Aorta (tissue), 5 donors: Measurements from ENCODE around the gene VAT1. TPM values are rescaled to one million over a fixed set of nuclear protein-coding genes. Genes with fewer than 3 reads are reported as not detected.

ENCODE experiments used
- ATAC-seq: fragments of 200-7000 bp; cut with Tn5 transposase; one replicate; pipeline ENCODE4 v1.9.1; 2022; ENCODE audit warnings: moderate library complexity; ENCODE audit not compliant: low FRiP score
- DNase-seq, 2 donors: peaks; one replicate each; pipeline ENCODE4 v3.0.0-alpha.2; 2020
- H3K27ac ChIP-seq, 2 donors: one replicate each; pipeline ENCODE4 v1.5.1; 2013; ENCODE audit warnings: low read length in 2 of 2, mild to moderate bottlenecking in 2 of 2, moderate library complexity in 2 of 2, control low read depth in 1 of 2, inconsistent platforms in 1 of 2, low read depth in 1 of 2
- H3K27me3 ChIP-seq, 2 donors: one replicate each; pipeline ENCODE4 v1.6.1; 2013; ENCODE audit warnings: control low read depth in 1 of 2, low read length in 1 of 2, mild to moderate bottlenecking in 1 of 2, moderate library complexity in 1 of 2; ENCODE audit not compliant: insufficient read depth in 2 of 2, control insufficient read depth in 1 of 2
- H3K36me3 ChIP-seq, 2 donors: one replicate each; pipeline ENCODE4 v1.6.1; 2013; ENCODE audit warnings: control low read depth in 1 of 2, low read length in 1 of 2, mild to moderate bottlenecking in 1 of 2; ENCODE audit not compliant: insufficient read depth in 2 of 2, control insufficient read depth in 1 of 2
- H3K4me1 ChIP-seq, 2 donors: one replicate each; pipeline ENCODE4 v1.6.1; 2013; ENCODE audit warnings: low read length in 2 of 2, control low read depth in 1 of 2, mild to moderate bottlenecking in 1 of 2, moderate library complexity in 1 of 2; ENCODE audit not compliant: insufficient read depth in 2 of 2, control insufficient read depth in 1 of 2
- H3K4me3 ChIP-seq, 2 donors: one replicate each; pipeline ENCODE4 v1.5.1; 2013; ENCODE audit warnings: low read length in 2 of 2, control low read depth in 1 of 2, mild to moderate bottlenecking in 1 of 2
- H3K9me3 ChIP-seq: one replicate; pipeline ENCODE4 v1.6.1; 2013; ENCODE audit warnings: mild to moderate bottlenecking, low read length; ENCODE audit not compliant: control insufficient read depth
- WGBS, 2 donors: extraction: QIAGEN DNeasy Blood & Tissue Kit; methylation state at CpG; one replicate each; pipeline ENCODE4 v1.1.7; 2013; 5-methylcytosine and 5-hydroxymethylcytosine counted together
- intact Hi-C, 2 donors: fragments of 100-400 bp; cut with DNase I; formaldehyde crosslinking; loops; one replicate each; pipeline versions ENCODE4 v1.14.2 to v1.15.0; 2022
- polyA plus RNA-seq, 2 donors: library from polyadenylated mRNA; stranded (reverse); fragments of 200-250 nt; gene quantifications; one replicate each; pipeline ENCODE4 v1.2.3, GENCODE V29; 2013
- total RNA-seq, 2 donors: library from RNA; stranded (reverse); fragmentation: NEBNext Ultra II Directional; extraction: Animal tissue kit (Norgen Biotek cat#: 25700); gene quantifications; one replicate each; pipeline ENCODE4 v1.2.1, GENCODE V29; 2021
- donor health status: healthy with polysubstance abuse.
- donor health status: Bipolar disorder and iron deficiency.
- donor health status: DM: no; HTN: no; CAD: no.
- donor health status: DM: no; HTN: no; CAD: no.
- donor health status: DM: yes; HTN: yes; CAD: no.

The VAT1 gene
- total and polyA plus RNA-seq, 4 donors = 55.7 to 241 (median 115) TPM

GRCh38 chr17:43014649-43015542, 7.3 kb downstream of the VAT1 start:
- Histone ChIP-seq H3K36me3 (peaks cover 0 to 3% of the 10 kb centered on the region in 2 donors), H3K27me3 (no peaks in the 10 kb centered on the region), H3K4me1 (no peaks in the 10 kb centered on the region), H3K9me3 (no peaks in the 10 kb centered on the region), H3K27ac (no peak overlapping the region), H3K4me3 (no peak overlapping the region)
- ATAC-seq = no peak
- peak; percentile 38 for DNase-seq
- WGBS, 2 donors = 86 to 91% methylated on average over 8 of the region's 8 CpGs
- intact Hi-C loops = loop anchor here in 1 of 2 donors (5.0 kb wide), 1 partner anchor 312 kb away; no protein-coding TSS in a partner anchor

GRCh38 chr17:43014020-43014648, 8.1 kb downstream of the VAT1 start:
- Histone ChIP-seq H3K4me3 (no peak overlapping the region), H3K9me3 (no peaks in the 10 kb centered on the region), H3K4me1 (no peaks in the 10 kb centered on the region), H3K36me3 (peaks cover 0 to 3% of the 10 kb centered on the region in 2 donors), H3K27ac (no peak overlapping the region), H3K27me3 (no peaks in the 10 kb centered on the region)
- WGBS, 2 donors = 66 to 72% methylated on average over 12 of the region's 12 CpGs
- intact Hi-C loops = no loop called here
- ATAC-seq (no peak), DNase-seq (peak; percentile 38 to 75)

- Histone ChIP-seq H3K27ac (no peak overlapping the region), H3K36me3 (peaks cover 0 to under 1% of the 10 kb centered on the region in 2 donors), H3K27me3 (no peaks in the 10 kb centered on the region), H3K4me3 (no peak overlapping the region), H3K4me1 (no peaks in the 10 kb centered on the region), H3K9me3 (no peaks in the 10 kb centered on the region)
- WGBS, 2 donors = 81 to 85% methylated on average over 8 of the region's 8 CpGs
- ATAC-seq = no peak
- intact Hi-C loops = no loop called here
- DNase-seq = peak in 1 of 2 donors; percentile 64
These were observed 8.9 kb downstream of the VAT1 start for GRCh38 chr17:43013296-43013695.

GRCh38 chr17:43011728-43012472, 10.3 kb downstream of the VAT1 start:
- H3K36me3 ChIP-seq = no peaks in the 10 kb centered on the region
- H3K4me3 ChIP-seq = no peak overlapping the region
- H3K9me3 ChIP-seq = no peaks in the 10 kb centered on the region
- no peak for ATAC-seq
- H3K4me1 ChIP-seq = no peaks in the 10 kb centered on the region
- no peaks in the 10 kb centered on the region for H3K27me3 ChIP-seq
- no peak overlapping the region for H3K27ac ChIP-seq
- intact Hi-C loops = no loop called here
- DNase-seq = peak in 1 of 2 donors; percentile 27
- WGBS, 2 donors = 77 to 78% methylated on average over 15 of the region's 15 CpGs

- intact Hi-C loops = no loop called here
- ATAC-seq (no peak), DNase-seq (no peak)
- H3K9me3 ChIP-seq = no peaks in the 10 kb centered on the region
- no peaks in the 10 kb centered on the region for H3K4me1 ChIP-seq
- H3K27me3 ChIP-seq = no peaks in the 10 kb centered on the region
- no peaks in the 10 kb centered on the region for H3K36me3 ChIP-seq
- WGBS, 2 donors = 86 to 87% methylated on average over 5 of the region's 5 CpGs
- no peak overlapping the region for H3K4me3 ChIP-seq
- H3K27ac ChIP-seq = no peak overlapping the region
These were observed 11.4 kb downstream of the VAT1 start for GRCh38 chr17:43010667-43011308.

GRCh38 chr17:43006639-43007551, 15.3 kb downstream of the VAT1 start, which contains the start of gene IFI35:
IFI35 (plus strand) TSS chr17:43006784; CDS start chr17:43006948, 164 bp downstream.
- Histone ChIP-seq H3K4me1 (no peaks in the 10 kb centered on the region), H3K9me3 (no peaks in the 10 kb centered on the region), H3K4me3 (peak within 1 kb of the TSS; percentile 30 to 50), H3K27ac (peak within 1 kb of the TSS in 1 of 2 donors; percentile 58), H3K36me3 (peaks cover 0 to 2% of the 10 kb centered on the region in 2 donors), H3K27me3 (no peaks in the 10 kb centered on the region)
- ATAC-seq = peak; percentile 92
- peak; percentile 93 to 94 for DNase-seq
- intact Hi-C loops = no loop called here
- 40 to 41% methylated on average over 18 of the region's 18 CpGs for WGBS, 2 donors

GRCh38 chr17:43003542-43004172, 18.5 kb downstream of the VAT1 start:
- DNase-seq (peak; percentile 74 to 87), ATAC-seq (no peak)
- no peak overlapping the region for H3K27ac ChIP-seq
- no peaks in the 10 kb centered on the region for H3K9me3 ChIP-seq
- no peaks in the 10 kb centered on the region for H3K4me1 ChIP-seq
- no peaks in the 10 kb centered on the region for H3K27me3 ChIP-seq
- H3K4me3 ChIP-seq = no peak overlapping the region
- H3K36me3 ChIP-seq = peaks cover 0 to 5% of the 10 kb centered on the region in 2 donors
- intact Hi-C loops = no loop called here
- 72 to 77% methylated on average over 5 of the region's 5 CpGs for WGBS, 2 donors
